Spleen (tissue), 11 donors: ENCODE results near the gene DCXR. TPM values are rescaled to one million over a fixed set of nuclear protein-coding genes. Genes with fewer than 3 reads are reported as not detected.

Experiments
- DNase-seq: peaks from one replicate; pipeline ENCODE4 v3.0.0-alpha.2; 2020
- H3K27ac ChIP-seq, 8 donors: fragments of 200-600 bp; sonication (generic) in 7 of 8; 1 replicate in 4 of 8; 2 replicates in 4 of 8; pipeline versions ENCODE4 v1.5.0 to v1.8.0; 2016 to 2021; ENCODE audit warnings: inconsistent platforms in 4 of 8, mild to moderate bottlenecking in 4 of 8, moderate library complexity in 1 of 8
- H3K27me3 ChIP-seq, 7 donors: fragments of 200-600 bp; sonication (generic) in 6 of 7; replicated peaks in 1 of 7; 1 replicate in 4 of 7; 2 replicates in 3 of 7; pipeline versions ENCODE4 v1.5.0 to v1.8.0; 2016 to 2021; ENCODE audit warnings: inconsistent platforms in 3 of 7, mild to moderate bottlenecking in 1 of 7
- H3K36me3 ChIP-seq, 6 donors: fragments of 200-600 bp; sonication (generic) in 5 of 6; 1 replicate in 4 of 6; 2 replicates in 2 of 6; pipeline versions ENCODE4 v1.5.0 to v1.8.0; 2016 to 2021; ENCODE audit warnings: inconsistent platforms in 2 of 6
- H3K4me1 ChIP-seq, 6 donors: fragments of 200-600 bp; sonication (generic) in 5 of 6; 1 replicate in 3 of 6; 2 replicates in 3 of 6; pipeline versions ENCODE4 v1.5.0 to v1.8.0; 2016 to 2021; ENCODE audit warnings: inconsistent platforms in 3 of 6
- H3K4me3 ChIP-seq, 8 donors: fragments of 200-600 bp; sonication (generic) in 7 of 8; 1 replicate in 4 of 8; 2 replicates in 4 of 8; pipeline versions ENCODE4 v1.5.0 to v1.8.0; 2016 to 2021; ENCODE audit warnings: inconsistent platforms in 4 of 8, mild to moderate bottlenecking in 4 of 8, moderate library complexity in 2 of 8
- H3K9me3 ChIP-seq, 8 donors: fragments of 200-600 bp; sonication (generic) in 7 of 8; 1 replicate in 4 of 8; 2 replicates in 4 of 8; pipeline versions ENCODE4 v1.5.0 to v1.8.0; 2016 to 2021; ENCODE audit warnings: inconsistent platforms in 4 of 8
- POLR2A ChIP-seq, 3 donors: fragments of 450-650 bp; IDR thresholded peaks; one replicate each; pipeline ENCODE4 v1.5.1; 2017; ENCODE audit warnings: antibody characterized with exemption in 3 of 3, mild to moderate bottlenecking in 1 of 3
- POLR2AphosphoS5 ChIP-seq, 3 donors: sonication (generic); formaldehyde crosslinking; IDR thresholded peaks; one replicate each; pipeline ENCODE4 v1.5.1; 2017; ENCODE audit warnings: antibody characterized with exemption in 3 of 3
- WGBS, 5 donors: extraction: QIAGEN DNeasy Blood & Tissue Kit in 3 of 5; methylation state at CpG; one replicate each; pipeline versions ENCODE4 v1.1.5 to v1.1.7; 2013 to 2018; 5-methylcytosine and 5-hydroxymethylcytosine counted together
- intact Hi-C: fragments of 100-400 bp; cut with DNase I; formaldehyde crosslinking; loops from one replicate; pipeline ENCODE4 v1.15.0; 2023; ENCODE audit warnings: low total_unique reads
- polyA plus RNA-seq, 3 donors: library from polyadenylated mRNA; stranded (reverse); fragments of 200-250 nt; gene quantifications; one replicate each; pipeline ENCODE4 v1.2.1, GENCODE V29; 2013
- total RNA-seq, 7 donors: library from RNA; depleted of rRNA in 3 of 7; stranded (reverse); fragments of >200 nt in 3 of 7; fragmentation: NEBNext Ultra II Directional in 4 of 7; extraction: Animal tissue kit (Norgen Biotek cat#: 25700) in 4 of 7; gene quantifications; one replicate each; pipeline versions ENCODE4 v1.1.0 to v1.2.1, GENCODE V29; 2016 to 2021
- TF ChIP-seq, protein P1 (sequence below), 11 experiments: fragments of 200-600 bp in 7 of 11; fragments of 450-650 bp in 4 of 11; sonication (generic) in 4 of 11; IDR thresholded peaks in 8 of 11; conservative IDR thresholded peaks in 3 of 11; 1 replicate in 7 of 11; 2 replicates in 4 of 11; pipeline versions ENCODE4 v1.4.0 to v1.8.0; 2016 to 2021; ENCODE audit warnings: antibody characterized with exemption in 11 of 11, inconsistent platforms in 4 of 11, mild to moderate bottlenecking in 1 of 11
- donor health status: healthy with polysubstance abuse.
- donor health status: DM: no; HTN: no; CAD: no; lungs with moderate emphysema.
- donor health status: DM: no; HTN: no; CAD: no.
- donor health status: Bipolar disorder and iron deficiency.
- donor health status: healthy.
- donor health status: DM: no; HTN: no; CAD: no.
- donor health status: DM: yes; HTN: yes; CAD: no.

DCXR gene
- total and polyA plus RNA-seq, 10 donors = 44.2 to 88.0 (median 61.0) TPM

DNA sequence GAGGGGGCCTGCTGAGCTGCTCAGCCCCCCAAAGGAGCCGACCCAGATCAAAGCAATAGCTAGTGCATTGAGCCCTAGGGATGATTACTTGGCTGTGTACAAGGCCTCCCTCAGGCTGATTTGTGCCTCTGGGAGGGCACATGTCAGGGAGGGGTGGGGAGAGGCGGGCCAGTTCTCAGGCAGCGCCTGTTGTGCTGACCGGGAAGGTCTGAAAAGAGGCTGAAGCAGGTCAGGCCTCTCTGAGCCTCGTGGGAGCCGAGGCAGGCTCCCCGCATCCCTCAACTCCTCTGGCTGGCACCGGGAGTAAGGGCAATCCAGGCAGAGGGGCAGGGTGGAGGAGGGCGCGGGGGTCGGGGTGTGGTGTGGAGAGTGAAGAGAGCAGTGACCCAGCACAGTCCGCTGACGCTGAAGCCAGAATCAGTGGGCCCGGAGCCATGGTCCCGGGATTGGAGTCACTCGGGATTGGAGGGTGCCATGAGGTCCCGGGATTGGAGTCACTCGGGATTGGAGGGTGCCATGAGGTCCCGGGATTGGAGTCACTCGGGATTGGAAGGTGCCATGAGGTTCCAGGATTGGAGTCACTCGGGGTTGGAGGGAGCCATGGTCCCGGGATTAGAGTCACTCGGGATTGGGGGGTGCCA lies 3.0 kb downstream of the DCXR start:
- no peak for TF ChIP-seq POLR2AphosphoS5 (IDR thresholded peaks at IDR 0.05)
- TF ChIP-seq POLR2A (IDR thresholded peaks at IDR 0.05) = no peak
- TF ChIP-seq, protein P1, sequence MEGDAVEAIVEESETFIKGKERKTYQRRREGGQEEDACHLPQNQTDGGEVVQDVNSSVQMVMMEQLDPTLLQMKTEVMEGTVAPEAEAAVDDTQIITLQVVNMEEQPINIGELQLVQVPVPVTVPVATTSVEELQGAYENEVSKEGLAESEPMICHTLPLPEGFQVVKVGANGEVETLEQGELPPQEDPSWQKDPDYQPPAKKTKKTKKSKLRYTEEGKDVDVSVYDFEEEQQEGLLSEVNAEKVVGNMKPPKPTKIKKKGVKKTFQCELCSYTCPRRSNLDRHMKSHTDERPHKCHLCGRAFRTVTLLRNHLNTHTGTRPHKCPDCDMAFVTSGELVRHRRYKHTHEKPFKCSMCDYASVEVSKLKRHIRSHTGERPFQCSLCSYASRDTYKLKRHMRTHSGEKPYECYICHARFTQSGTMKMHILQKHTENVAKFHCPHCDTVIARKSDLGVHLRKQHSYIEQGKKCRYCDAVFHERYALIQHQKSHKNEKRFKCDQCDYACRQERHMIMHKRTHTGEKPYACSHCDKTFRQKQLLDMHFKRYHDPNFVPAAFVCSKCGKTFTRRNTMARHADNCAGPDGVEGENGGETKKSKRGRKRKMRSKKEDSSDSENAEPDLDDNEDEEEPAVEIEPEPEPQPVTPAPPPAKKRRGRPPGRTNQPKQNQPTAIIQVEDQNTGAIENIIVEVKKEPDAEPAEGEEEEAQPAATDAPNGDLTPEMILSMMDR (IDR thresholded peaks at IDR 0.05 in 8 of 11, conservative IDR thresholded peaks at IDR 0.05 in 3 of 11) = no peak
- WGBS, 5 donors = 85 to 95% (median 93%) methylated on average over 22 to 23 of the region's 23 CpGs
- intact Hi-C loops = no loop called here
- peaks cover 0 to 24% (median 7%) of the 10 kb centered on the region in 7 donors for H3K27me3 ChIP-seq
- DNase-seq = no peak
- no peak overlapping the region for H3K27ac ChIP-seq
- no peak overlapping the region for H3K4me3 ChIP-seq
- H3K36me3 ChIP-seq = peaks cover 0 to 14% (median 0%) of the 10 kb centered on the region in 6 donors
- peaks cover 16 to 69% (median 47%) of the 10 kb centered on the region in 6 donors for H3K4me1 ChIP-seq
- no peaks in the 10 kb centered on the region for H3K9me3 ChIP-seq

DNA sequence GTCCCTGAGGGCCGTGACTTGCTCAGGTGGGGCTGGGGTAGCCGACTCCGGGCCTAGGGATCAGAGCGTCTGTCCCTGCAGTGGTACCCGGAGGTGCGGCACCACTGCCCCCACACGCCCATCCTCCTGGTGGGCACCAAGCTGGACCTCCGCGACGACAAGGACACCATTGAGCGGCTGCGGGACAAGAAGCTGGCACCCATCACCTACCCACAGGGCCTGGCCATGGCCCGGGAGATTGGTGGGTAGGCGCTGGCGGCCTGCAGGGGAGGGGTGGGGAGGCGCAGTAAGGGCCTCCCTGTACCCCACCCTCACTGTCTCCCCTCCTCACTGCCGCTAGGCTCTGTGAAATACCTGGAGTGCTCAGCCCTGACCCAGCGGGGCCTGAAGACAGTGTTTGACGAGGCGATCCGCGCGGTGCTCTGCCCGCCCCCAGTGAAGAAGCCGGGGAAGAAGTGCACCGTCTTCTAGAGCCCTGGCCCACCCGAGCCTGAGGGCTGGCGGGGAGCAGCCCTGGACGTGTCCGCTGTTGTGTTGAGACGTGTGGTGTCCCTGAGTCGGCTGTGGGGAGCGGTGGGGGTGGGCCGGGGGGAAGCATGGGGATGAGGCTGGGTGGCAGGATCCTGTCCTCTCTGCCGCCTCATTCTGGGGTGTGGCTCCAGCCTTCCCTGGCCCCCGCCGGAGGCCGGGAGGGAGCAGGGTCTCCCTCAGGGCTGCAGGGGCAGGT lies 4.0 kb downstream of the DCXR start:
- intact Hi-C loops = loop anchor here (2.0 kb wide), 1 partner anchor 121 kb away; no protein-coding TSS in a partner anchor

DNA sequence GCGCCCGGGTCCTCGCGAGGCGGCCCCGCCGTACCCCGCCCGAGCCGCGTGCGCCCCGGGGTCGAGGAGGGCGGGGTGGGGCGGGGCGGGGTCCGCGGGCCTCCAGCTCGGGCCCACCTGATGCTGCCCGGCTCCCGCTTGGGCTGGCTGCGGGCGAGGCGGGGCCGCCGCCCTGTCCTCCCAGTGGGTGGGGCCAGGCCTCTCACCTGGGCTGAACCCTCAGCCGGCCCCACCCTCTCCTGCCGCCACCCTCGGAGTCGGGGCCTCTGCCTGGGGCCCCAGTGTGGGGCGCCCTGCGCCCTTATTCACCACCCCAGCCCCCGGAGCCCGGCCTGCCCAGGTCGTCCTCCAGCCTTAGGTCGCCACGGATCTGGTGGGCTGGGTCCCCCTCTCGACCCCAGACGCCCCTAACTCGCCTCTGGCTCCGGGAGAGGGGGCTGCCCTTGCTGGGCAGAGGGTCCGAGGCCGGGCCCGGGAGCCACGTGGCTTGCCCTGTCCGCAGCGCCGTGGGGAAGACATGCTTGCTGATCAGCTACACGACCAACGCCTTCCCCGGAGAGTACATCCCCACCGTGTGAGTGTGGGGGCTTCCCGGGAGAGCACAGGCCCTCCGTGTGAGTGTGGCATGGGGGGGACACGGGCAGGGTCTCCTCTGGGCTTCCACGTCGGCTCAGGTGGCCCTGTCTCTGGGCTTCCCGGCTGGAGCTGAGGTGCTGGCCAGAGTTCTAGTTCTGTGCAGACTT lies 5.4 kb downstream of the DCXR start:
- peaks cover 0 to 38% (median 3%) of the 10 kb centered on the region in 6 donors for H3K36me3 ChIP-seq
- 13 to 80% (median 20%) methylated on average over 1 to 59 of the region's 59 CpGs for WGBS, 5 donors
- intact Hi-C loops = loop anchor here (2.0 kb wide), 1 partner anchor 123 kb away; no protein-coding TSS in a partner anchor
- H3K4me3 ChIP-seq = peak overlapping the region in 5 of 8 donors; percentile 17 to 80 (median 27)
- DNase-seq = no peak
- peaks cover 16 to 50% (median 36%) of the 10 kb centered on the region in 6 donors for H3K4me1 ChIP-seq
- H3K27me3 ChIP-seq = peaks cover 0 to 24% (median 7%) of the 10 kb centered on the region in 7 donors
- no peak for TF ChIP-seq POLR2AphosphoS5 (IDR thresholded peaks at IDR 0.05)
- TF ChIP-seq POLR2A (IDR thresholded peaks at IDR 0.05) = no peak
- TF ChIP-seq, protein P1 (IDR thresholded peaks at IDR 0.05 in 8 of 11, conservative IDR thresholded peaks at IDR 0.05 in 3 of 11) = no peak
- no peak overlapping the region for H3K27ac ChIP-seq
- H3K9me3 ChIP-seq = no peaks in the 10 kb centered on the region

More for the DNA sequence above, 4.0 kb downstream of the DCXR start:
- Histone ChIP-seq H3K4me3 (no peak overlapping the region), H3K4me1 (peaks cover 16 to 64% (median 44%) of the 10 kb centered on the region in 6 donors), H3K36me3 (peaks cover 0 to 23% (median 0%) of the 10 kb centered on the region in 6 donors), H3K27me3 (peaks cover 0 to 24% (median 7%) of the 10 kb centered on the region in 7 donors), H3K9me3 (no peaks in the 10 kb centered on the region), H3K27ac (no peak overlapping the region)
- TF ChIP-seq POLR2A (IDR thresholded peaks at IDR 0.05) = no peak
- TF ChIP-seq POLR2AphosphoS5 (IDR thresholded peaks at IDR 0.05) = peak in 1 of 3 donors; percentile 9
- TF ChIP-seq, protein P1 (IDR thresholded peaks at IDR 0.05 in 8 of 11, conservative IDR thresholded peaks at IDR 0.05 in 3 of 11) = no peak
- no peak for DNase-seq
- WGBS, 5 donors = 92 to 96% (median 94%) methylated on average over 19 to 38 of the region's 38 CpGs
